CD4-positive, alpha-beta T cell treated with Interferon gamma for 1 hour (primary cell): ENCODE data around the gene UBC.
"Not testable (repeated sequence)": the region's sequence is repeated elsewhere in the genome, so short reads cannot be mapped to it uniquely, and the experiment has no call there.

Source experiments
- DNase-seq: peaks from one replicate; pipeline ENCODE4 v3.0.0-alpha.2; 2020

UBC gene

DNA sequence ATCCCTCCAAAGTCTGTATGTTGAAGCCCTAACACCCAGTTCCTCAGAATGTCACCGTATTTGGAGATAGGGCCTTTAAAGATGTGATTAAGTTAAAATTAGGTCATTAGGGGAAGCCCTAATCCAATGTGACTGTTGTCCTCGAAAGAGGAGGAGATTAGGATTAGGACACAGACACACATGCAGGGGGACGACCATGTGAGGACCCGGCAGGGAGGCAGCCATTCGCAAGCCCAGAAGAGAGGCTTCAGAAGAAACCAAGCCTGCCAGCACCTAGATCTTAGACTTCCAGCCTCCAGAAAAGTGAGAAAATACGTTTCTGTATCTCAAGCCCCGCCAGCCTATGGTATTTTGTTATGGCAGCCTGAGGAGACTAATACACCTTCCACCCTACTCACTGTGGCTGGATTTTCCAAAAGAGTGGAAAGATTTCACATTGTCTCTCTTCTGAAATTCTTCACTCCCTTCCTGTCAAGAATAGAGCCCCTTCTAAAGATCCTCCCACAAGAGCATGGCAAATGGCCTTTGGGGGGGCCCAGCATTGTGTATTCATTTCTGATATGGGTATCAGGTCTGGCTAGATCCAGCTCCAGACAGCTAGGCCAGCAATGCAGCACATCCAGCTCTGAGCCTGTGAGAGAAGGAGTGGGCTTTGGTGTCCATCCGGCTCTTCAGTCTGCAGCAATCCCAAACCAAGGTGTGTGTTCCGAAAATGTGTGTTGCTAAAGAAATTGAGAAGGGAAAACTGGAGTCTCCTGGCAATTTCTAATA is 15.4 kb upstream of the UBC start:
- DNase-seq: no peak

DNA sequence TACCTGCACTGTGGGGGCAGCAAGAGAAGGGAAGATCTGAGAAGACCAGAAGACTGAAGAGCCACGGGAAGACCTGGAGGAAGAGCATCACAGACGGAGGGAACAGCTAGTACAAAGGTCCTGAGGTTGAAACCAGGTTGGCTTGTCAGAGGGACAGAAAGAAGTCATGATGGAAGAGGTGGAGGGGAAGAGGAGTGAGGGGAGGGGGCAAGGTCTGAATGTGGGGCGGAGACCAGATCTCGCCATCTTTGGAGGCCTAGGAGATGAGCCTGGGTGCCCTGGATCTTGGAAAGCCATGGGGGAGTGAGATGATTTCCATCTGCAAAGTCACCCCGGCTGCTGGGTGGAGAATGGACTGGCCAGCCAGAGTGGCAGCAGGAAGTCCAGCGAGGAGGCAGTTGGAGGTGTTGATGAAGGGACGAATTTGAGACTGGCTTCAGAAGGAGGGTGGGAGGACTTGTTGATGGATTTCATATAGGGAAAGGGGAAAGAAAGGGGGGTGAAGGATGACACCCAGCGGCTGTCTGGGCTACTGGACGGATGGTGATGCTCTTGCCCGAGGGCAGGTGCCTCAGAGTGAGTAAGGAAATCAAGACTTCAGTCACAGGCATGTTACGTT is 14.6 kb upstream of the UBC start:
- no peak for DNase-seq

DNA sequence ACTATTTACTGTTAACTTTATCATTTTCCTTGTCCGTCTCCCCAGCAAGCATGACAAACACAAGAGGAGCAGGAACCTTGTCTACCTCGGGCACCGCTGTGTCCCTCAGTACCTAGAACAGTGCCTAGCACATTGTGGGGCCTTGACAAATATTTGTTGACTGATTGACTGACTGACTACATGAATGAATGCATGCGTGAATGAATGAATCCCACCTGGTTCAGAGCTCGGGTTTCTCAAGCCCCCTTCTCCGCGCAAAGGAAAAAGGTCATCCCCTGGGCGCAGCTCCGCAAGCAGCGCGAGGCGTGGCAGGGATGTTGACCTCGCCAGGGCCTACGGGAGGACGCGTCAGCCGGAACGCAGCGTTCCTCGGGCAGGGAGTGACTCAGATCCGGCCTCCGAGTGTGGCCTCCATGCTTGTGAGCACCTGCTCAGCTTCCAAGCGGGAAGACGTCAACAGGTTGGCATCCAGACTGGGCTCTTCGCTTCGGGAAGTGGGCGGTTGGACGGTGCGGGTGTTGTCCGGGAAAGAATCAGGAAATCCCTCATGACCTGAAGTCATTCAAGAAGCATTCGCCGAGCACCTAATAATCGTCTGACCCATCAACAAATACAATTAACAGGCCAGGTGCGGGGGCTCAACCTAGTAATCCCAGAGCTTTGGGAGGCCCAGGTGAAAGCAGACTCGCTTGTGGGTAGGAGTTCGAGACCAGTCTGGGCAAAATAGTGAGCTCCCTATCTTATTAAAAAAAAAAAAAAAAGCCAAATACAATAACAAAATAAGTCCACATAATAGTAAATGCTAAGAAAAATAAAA is 13.9 kb upstream of the UBC start:
- DNase-seq: peak; percentile 25

DNA sequence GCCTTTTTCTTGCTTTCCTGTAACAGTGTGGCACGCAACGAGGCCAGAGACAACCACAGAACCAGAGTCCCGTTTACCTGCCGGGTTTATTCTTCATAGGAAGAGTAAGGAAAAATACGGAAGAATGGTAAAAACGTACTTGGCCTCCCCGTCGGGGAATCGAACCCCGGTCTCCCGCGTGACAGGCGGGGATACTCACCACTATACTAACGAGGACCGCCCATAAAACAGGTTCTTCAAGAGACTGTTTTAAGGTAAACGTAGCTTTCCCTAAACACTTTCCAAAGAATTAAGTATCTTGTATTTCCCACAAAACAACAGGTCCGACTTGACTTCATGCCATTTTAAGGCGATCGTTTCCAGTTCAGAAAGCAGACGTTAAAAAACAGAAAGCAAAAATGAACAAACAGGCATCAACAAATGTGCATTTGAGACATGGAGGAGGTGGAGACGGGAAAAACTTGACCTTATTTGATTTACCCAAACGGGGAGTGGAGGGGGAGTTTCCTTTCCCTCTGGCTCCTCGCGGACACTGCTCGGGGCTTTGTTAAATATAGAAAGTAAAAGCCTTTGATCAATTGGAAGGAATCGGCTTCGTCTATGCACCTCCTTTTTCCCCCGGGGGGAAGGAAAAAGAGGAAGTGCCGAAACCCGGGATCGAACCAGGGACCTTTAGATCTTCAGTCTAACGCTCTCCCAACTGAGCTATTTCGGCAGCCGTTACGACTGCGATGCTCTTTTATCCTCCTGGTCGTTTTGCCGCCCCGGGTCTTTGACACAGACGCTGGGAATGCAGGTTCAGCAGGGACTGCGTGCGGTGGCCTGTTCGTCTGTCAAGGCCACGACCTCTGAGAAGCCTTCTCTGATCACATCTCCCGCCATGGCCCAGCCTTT is 13.0 kb upstream of the UBC start:
- peak; percentile 91 for DNase-seq

DNA sequence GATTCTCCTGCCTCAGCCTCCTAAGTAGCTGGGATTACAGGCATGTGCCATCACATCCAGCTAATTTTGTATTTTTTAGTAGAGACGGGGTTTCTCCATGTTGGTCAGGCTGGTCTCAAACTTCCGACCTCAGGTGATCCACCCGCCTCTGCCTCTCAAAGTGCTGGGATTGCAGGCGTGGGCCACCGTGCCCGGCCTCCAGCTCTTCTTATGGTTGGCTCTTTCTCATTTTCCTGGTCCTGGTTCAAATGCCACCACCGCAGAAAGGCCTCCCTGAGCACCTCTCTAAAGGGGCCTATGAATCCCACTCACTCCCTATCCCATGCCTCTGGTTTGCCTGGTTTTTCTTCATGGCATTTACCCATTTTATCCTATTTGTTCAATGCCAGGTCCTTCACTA is 11.3 kb upstream of the UBC start:
- not testable (repeated sequence) for DNase-seq

DNA sequence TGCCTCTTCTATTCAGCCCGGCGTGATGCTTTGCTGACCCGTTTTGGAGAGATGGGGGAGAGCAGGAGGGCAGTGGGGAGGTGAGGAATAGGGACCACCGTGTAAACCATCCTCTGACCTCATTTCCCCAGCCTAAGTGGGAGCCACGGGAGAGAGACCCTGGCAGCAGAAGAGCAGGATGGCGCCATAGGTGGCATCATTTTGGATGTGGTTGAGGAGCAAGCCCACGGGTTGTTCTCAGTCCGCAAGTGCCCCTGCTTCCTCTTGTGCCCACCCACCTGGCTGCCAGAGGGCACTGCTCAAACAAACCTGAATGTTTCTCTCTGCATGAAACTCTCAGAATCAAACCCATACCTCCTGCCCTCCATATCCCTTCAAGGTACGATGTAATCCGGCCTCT is 10.7 kb upstream of the UBC start:
- DNase-seq: no peak

DNA sequence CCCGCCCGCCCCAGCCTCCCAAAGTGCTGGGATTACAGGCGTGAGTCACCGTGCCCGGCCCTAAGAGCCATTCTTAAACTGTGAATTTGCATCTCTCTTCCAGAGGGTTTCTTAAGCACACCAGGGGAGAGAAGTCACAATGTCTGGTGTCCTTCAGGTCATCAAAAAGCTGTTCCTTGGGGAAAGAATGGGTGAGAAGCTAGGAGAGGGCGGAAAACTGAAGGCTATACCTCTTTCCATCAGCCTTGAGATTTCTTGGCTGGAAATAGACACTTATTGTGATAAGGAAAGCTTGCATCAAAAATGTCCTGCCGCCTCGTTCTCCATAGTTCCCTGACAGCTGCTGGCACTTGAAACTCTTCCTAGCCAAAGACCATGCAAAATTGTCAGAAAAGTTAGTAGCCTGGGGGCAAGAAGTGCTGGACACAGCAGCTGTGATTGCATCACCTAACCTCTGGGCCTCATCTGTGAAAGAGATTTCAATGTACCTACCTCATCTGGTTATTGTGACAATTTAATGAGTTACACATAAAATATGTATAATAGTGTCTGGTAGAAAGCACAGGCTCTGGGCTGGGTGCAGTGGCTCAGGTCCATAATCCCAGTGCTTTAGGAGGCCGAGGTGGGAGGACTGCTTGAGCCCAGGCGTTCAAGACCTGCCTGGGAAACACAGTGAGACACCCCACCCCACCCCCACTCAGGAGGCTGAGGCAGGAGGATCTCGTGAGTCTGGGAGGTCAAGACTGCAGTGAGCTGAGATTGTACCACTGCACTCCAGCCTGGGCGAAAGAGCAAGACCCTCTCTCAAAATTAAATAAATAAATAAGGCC is 9.7 kb upstream of the UBC start:
- DNase-seq: no peak

DNA sequence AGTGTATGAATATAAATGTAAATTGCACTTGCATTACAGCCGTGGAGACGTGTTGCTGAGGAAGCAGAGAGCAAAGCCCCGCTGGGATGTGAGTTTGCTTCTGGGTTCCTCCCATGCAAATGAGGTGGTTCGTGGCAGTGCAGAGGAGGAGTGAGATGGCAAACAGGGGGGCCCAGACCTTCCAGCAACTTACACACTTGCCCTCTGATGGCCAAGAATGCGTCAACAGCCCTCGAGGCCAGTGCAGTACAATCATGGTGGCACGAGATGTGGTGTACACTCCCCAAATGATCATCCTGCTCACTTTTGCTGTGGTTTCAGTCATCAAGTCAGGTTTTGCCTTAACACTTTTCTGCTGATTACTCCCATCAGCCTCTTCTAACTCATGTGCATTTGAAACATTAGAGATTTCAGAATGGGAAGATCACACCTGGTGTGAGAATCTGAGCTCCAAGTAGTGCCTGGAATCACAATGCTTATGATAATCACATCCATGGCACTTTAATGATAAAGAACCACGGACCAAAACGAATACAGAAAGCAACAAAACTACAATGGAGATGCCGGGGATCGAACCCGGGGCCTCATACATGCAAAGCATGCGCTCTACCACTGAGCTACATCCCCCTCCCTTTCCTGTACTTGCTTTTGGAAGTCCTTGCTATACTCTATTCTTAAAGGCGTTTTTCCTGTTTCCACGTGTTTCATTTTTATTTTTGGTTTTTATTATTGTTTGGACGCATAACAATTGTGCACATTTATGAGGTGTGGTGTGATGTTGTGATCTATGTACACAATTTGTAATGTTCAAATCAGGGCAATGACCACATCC is 7.0 kb upstream of the UBC start:
- DNase-seq: peak; percentile 84

DNA sequence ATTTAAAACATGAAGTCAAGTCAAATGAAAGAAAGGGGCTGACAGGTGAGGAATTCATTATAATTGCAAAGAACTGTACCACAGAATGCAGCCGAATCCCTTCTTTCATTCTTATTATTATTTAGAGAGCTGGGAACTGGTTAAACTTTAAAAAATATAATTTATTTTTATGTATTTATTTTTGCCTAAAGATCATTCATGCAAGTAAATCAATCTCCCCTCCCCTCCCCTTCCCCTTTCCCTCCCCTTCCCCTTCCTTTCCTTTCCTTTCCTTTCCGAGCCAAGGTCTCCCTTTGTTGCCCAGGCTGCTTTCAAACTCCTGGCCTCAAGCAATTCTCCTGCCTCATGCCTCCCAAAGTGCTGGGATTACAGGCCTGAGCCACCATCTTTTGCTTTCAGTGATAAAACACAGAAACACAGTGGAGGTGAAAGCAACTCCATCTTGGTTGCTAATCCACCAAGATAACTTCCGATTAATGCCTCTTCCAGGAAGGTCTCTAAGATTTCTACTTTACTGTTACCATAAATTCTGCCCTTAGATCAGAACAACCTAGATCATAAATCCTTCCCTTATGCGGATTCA is 6.0 kb upstream of the UBC start:
- DNase-seq: no peak

DNA sequence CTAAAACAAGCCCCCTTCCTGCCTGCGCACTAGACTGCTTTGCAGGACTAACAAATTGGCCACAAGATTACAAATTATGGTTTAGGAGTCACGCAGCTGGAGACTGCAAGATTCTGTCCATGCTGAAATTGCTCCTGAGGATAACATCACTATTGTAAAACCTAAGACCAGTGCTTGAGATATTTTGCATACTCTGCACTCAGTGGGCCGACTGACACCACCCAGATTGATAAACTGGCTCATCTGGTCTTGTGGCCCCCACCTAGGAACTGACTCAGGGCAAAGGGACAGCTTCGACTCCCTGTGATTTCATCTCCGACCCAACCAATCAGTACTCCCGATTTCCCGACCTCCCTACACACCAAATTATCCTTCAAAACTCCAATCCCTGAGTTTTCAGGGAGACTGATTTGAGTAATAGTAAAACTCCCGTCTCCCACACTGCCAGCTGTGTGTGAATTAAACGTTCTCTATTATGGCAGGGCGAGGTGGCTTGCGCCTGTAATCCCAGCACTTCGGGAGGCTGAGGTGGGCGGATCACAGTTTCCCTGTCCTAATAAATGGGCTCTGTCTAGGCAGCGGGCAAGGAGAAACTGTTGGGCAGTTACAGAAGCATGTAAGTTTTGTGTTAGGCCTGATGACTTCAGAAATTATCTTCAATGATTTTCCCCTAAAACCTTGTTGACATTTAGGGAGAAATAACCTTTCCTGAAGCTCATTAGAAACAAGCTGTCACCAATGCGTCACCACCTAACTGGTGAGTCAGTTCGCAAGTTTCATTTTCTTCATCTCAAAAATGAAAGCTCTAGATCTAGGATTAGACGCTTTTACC is 5.3 kb upstream of the UBC start:
- peak; percentile 49 for DNase-seq

DNA sequence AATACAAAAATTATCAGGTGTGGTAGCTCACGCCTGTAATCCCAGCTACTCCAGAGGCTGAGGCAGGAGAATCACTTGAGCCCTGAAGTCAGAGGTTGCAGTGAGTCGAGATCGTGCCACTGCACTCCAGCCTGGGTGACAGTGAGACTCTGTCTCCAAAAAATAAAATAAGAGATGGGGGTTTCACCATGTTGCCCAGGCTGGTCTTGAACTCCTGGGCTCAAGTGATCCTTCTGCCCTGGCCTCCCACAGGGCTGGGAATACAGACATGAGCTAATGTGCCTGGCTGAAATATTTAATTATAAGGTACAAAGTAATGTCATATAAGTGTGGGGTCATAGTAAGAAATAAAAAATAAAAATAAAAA is 4.2 kb upstream of the UBC start:
- not testable (repeated sequence) for DNase-seq

DNA sequence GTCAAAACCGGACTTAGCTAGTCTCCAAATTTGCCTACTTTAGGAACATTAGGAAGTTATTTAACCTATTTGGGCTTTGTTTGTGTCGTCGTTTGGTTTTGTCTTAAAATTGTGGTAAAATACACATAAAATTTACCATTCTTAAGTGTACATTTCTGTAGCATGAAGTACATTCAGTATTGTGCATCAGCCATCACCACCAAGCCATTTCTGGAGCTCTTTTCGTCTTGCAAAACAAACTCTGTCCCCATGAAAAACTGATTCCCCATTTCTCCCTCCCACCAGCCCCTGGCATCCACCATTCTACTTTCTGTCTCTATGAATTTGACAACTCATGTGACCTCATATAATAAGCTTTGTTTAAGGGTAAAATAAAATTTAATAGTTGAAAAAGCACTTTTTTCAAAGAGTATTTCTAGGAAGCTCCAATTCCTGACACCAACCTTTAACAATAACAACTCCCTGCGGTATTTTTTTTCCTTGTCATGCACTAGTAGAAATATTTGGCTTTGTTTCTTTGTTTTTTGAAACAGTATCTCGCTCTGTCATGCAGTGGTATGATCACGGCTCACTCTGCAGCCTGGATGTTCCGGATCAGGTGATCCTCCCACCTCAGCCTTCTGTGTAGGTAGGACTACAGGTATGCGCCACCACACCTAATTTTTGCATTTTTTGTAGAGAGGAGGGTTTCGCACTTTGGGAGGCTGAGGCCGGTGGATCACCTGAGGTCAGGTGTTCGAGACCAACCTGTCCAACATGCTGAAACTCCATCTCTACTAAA is 3.6 kb upstream of the UBC start:
- no peak for DNase-seq

DNA sequence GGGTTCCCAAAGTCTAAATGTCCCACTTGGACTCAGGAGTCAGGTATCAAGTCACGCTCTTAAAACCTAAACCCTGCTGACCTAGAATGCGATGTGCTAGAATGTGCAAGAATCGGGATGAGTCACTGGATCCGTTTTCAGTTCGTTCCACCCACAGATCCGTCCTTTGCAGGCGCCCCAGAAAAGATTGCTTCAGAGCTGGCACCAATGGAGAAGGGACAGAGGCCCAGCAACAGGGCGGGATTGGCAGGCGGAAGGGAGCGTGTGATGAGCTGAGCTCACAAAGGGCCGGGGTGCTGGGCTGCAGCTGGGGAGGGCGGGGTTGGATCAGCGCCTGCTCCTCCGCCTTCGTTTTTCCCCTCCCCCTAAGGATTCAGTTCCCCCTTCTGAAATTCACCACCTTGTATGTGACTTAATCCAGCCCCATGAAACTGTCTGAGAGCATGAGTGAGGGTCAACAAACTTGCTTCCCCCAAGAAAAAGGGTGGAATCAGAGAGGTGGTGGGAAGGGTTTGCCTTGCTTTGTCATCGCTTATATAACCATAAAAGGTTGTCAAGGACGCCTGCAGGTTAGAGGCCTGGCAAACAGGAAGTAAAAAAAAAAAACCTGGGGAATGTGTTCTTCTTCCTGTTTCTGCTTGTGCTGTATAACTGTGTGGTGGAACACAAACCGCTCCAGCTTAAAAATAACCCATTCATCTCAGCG is 2.8 kb upstream of the UBC start:
- DNase-seq: peak; percentile 97

DNA sequence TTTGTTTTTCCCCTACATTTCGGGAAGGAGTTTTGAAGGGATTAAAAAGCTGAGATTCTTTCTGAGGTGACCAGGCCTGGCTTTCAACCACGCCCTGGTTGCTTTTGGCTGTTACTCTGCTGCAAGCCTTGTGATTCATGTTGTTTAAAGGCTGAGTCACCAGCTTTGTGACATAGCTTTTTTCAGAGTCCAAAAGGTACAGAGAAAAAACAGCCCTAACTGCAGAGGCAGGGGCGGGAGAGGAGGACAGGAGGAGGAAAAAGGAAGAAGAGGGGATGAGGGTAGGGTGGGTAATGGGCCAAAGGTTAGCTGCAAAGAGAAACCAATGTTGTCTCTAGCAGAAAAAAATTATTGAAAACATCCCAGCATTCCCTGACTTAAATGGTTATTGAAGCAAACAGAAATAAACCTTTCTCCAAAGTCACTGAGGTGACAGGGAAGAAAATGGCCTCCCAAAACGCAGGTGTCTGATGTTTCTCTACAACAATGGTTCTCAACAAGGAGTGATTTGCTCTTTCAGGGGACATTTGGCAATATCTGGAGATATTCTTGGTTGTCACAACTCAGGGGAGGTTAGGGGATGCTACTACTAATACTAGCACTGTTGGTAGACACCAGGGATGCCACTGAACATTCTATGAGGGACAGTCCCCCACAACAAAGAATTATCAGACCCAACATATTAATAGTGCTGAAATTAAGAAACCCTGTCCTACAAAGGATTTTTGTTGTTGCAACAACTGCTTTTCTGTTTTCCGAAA is 2.1 kb upstream of the UBC start:
- DNase-seq: peak; percentile 42

DNA sequence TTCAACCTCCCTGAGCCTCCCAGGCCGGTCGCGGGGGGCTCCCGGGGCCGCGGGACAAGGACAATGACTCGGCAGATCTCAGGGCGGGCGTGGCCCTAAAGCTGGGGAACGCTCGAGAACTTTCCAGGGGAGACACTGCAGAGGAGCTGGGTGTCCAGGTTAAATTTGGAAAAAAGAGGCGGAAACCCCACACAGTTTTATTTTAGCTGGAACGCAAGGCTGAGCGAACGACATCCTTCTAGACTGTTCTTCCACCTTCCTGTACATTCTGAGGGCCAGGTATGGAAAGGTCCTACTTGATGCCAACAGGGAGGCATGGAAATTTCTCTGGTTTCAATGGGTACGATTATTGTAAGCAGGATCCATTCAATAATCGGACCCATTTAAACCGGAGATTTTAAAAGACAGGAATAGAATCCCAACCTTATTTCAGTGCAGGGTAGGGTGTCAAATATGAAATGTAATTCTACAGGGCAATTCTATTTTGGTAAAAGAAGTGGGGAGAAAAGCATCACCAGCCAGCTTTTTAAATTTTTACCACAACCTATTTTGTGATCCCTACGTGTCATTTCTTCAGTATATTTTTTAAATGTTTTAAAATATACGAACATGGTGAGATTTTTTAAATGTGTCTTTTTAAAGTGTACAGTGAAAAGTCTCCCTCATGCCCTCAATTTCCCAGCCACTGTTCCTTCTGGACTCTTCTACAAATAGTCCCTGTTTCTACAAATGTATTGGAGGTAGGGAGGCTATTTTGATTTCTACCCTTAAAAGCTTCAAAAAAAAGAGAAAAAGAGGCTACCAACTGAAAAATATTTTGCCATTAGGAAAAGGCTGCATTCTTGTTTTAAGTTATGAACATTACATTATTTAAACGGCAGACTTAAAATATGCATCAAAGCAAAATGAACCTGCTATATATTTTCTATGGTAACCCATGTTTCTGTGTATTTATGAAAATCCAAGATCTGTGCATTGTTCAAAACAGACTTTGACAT is 1.1 kb upstream of the UBC start:
- no peak for DNase-seq
